Right lobe of liver (tissue), 4 donors: ENCODE measurements around the gene UGT1A8.
"Not testable (repeated sequence)": the region's sequence is repeated elsewhere in the genome, so short reads cannot be mapped to it uniquely, and the experiment has no call there.

Experiments used
- CTCF ChIP-seq, 4 donors: fragments of 200-600 bp in 3 of 4; fragments of 450-650 bp in 1 of 4; IDR thresholded peaks; one replicate each; pipeline versions ENCODE4 v1.5.1 to v1.8.0; 2016 to 2022; ENCODE audit warnings: antibody characterized with exemption in 4 of 4, mild to moderate bottlenecking in 2 of 4
- POLR2A ChIP-seq: fragments of 450-650 bp; IDR thresholded peaks from one replicate; pipeline ENCODE4 v1.6.1; 2017; ENCODE audit warnings: antibody characterized with exemption, mild to moderate bottlenecking
- donor health status: DM: no; HTN: no; CAD: no.
- donor health status: DM: no; HTN: no; CAD: no.
- donor health status: DM: no; HTN: yes; CAD: no.

GRCh38 chr2:233736868-233737653, 119.6 kb downstream of the UGT1A8 start:
- not testable (repeated sequence) for TF ChIP-seq POLR2A; CTCF (IDR thresholded peaks at IDR 0.05)
